Endodermal cell (in vitro differentiated cells): ENCODE data around the gene IGFN1. TPM values are rescaled to one million over a fixed set of nuclear protein-coding genes. Genes with fewer than 3 reads are reported as not detected.

Source experiments
- DNase-seq: peaks from one replicate; pipeline ENCODE4 v3.0.0-alpha.2; 2017
- H3K27ac ChIP-seq: 2 replicates; pipeline ENCODE4 v1.5.1; 2013; ENCODE audit warnings: mild to moderate bottlenecking, low read depth, low read length, moderate library complexity
- H3K27me3 ChIP-seq: 2 replicates; pipeline ENCODE4 v1.6.1; 2013; ENCODE audit warnings: mild to moderate bottlenecking, low read length, moderate library complexity; ENCODE audit not compliant: insufficient read depth, control insufficient read depth, poor library complexity, severe bottlenecking
- H3K36me3 ChIP-seq: 2 replicates; pipeline ENCODE4 v1.7.0; 2013; ENCODE audit warnings: mild to moderate bottlenecking, low read length, moderate library complexity; ENCODE audit not compliant: control insufficient read depth, insufficient read depth
- H3K4me1 ChIP-seq: one replicate; pipeline ENCODE4 v1.7.0; 2013; ENCODE audit warnings: low read length; ENCODE audit not compliant: control insufficient read depth, insufficient read depth
- H3K4me3 ChIP-seq: 2 replicates; pipeline ENCODE4 v1.5.1; 2013; ENCODE audit warnings: mild to moderate bottlenecking, low read length, moderate library complexity
- H3K9ac ChIP-seq: 2 replicates; pipeline ENCODE4 v1.6.1; 2013; ENCODE audit warnings: mild to moderate bottlenecking, low read length, moderate library complexity; ENCODE audit not compliant: poor library complexity, severe bottlenecking; ENCODE audit errors: extremely low read depth
- H3K9me3 ChIP-seq: 2 replicates; pipeline ENCODE4 v1.6.1; 2013; ENCODE audit warnings: mild to moderate bottlenecking, low read length, moderate library complexity; ENCODE audit not compliant: control insufficient read depth
- H3K27ac Mint-ChIP-seq: 2 replicates; pipeline ENCODE4 v1.8.0; 2020; ENCODE audit warnings: mixed read lengths
- H3K27me3 Mint-ChIP-seq: 2 replicates; pipeline ENCODE4 v1.8.0; 2021; ENCODE audit warnings: mild to moderate bottlenecking, mixed read lengths; ENCODE audit not compliant: insufficient read depth
- H3K36me3 Mint-ChIP-seq: 2 replicates; pipeline ENCODE4 v1.8.0; 2020; ENCODE audit warnings: low read depth, mixed read lengths
- H3K4me1 Mint-ChIP-seq: 2 replicates; pipeline ENCODE4 v1.8.0; 2020; ENCODE audit warnings: mixed read lengths
- H3K4me3 Mint-ChIP-seq: 2 replicates; pipeline ENCODE4 v1.8.0; 2020; ENCODE audit warnings: mild to moderate bottlenecking, moderate library complexity, mixed read lengths
- H3K9me3 Mint-ChIP-seq: 2 replicates; pipeline ENCODE4 v1.8.0; 2020; ENCODE audit warnings: mild to moderate bottlenecking, mixed read lengths
- CTCF ChIP-seq: fragments of 200-600 bp; sonication (generic); conservative IDR thresholded peaks from 2 replicates; pipeline ENCODE4 v1.5.0; 2021; ENCODE audit warnings: antibody characterized with exemption, mild to moderate bottlenecking
- WGBS, 2 experiments: methylation state at CpG; one replicate each; pipeline versions ENCODE4 v1.1.5 to v1.1.7; 2013; ENCODE audit warnings: missing lambda C conversion rate in 2 of 2, mixed read lengths in 1 of 2; ENCODE audit not compliant: insufficient coverage in 1 of 2, insufficient read length in 1 of 2; 5-methylcytosine and 5-hydroxymethylcytosine counted together
- long read RNA-seq, 4 experiments: library from polyadenylated mRNA in 2 of 4; library from RNA in 1 of 4; library from capped mRNA in 1 of 4; stranded (forward) in 3 of 4; unstranded in 1 of 4; transcript quantifications; one replicate each; pipeline ENCODE4 v2.0.0, GENCODE V29; 2020 to 2021; ENCODE audit warnings: inconsistent platforms in 1 of 4
- polyA plus RNA-seq, 2 experiments: library from polyadenylated mRNA; stranded (reverse); fragments of 50-300 nt; gene quantifications; one replicate each; pipeline ENCODE4 v1.2.3, GENCODE V29; 2013
- total RNA-seq, 2 donors: library from RNA; stranded (reverse); fragmentation: NEBNext Ultra II Directional in 1 of 2; extraction: Animal tissue kit (Norgen Biotek cat#: 25700) in 1 of 2; gene quantifications; 2 replicates in 1 of 2; 3 replicates in 1 of 2; pipeline ENCODE4 v1.2.1, GENCODE V29; 2021

Gene IGFN1
- total RNA-seq = not detected
- polyA plus RNA-seq (2013, experiment 1 of 2) = 0.18 TPM
- not detected for polyA plus RNA-seq (2013, experiment 2 of 2)
- long read RNA-seq, experiment 1 = 0 reads
- long read RNA-seq, experiment 2 = 0 reads
- long read RNA-seq, experiment 3 = 0 reads
- long read RNA-seq, experiment 4 = 0 reads

- TF ChIP-seq CTCF = no peak
- 66 to 72% methylated on average over 7 to 9 of the region's 9 CpGs for WGBS, 2 experiments
- H3K27ac ChIP-seq = no peak within 1 kb of the TSS
These were observed at the start of gene IGFN1 for GRCh38 chr1:201190624-201191051. Gene IGFN1 (plus strand): TSS chr1:201190824. CDS start chr1:201193294, 2,470 bp downstream.

GRCh38 chr1:201140941-201141260 lies 49.7 kb upstream of the IGFN1 start:
- WGBS, 2 experiments = 95 to 97% methylated on average over 7 to 8 of the region's 8 CpGs
- no peak for TF ChIP-seq CTCF
- no peak for DNase-seq
- no peak overlapping the region for H3K9ac ChIP-seq
- H3K9me3 ChIP-seq = no peaks in the 10 kb centered on the region
- H3K27me3 ChIP-seq = no peaks in the 10 kb centered on the region
- H3K36me3 ChIP-seq = peaks cover 93% of the 10 kb centered on the region
- Mint-ChIP-seq H3K9me3 (no peaks in the 10 kb centered on the region), H3K4me1 (peaks cover 9% of the 10 kb centered on the region), H3K4me3 (no peak overlapping the region), H3K27ac (peak overlapping the region; percentile 87), H3K27me3 (no peaks in the 10 kb centered on the region), H3K36me3 (peaks cover 80% of the 10 kb centered on the region)
- no peak overlapping the region for H3K4me3 ChIP-seq
- no peak overlapping the region for H3K27ac ChIP-seq
- no peaks in the 10 kb centered on the region for H3K4me1 ChIP-seq

More at GRCh38 chr1:201190624-201191051, at the start of gene IGFN1:
- peaks cover 17% of the 10 kb centered on the region for H3K27me3 Mint-ChIP-seq
- H3K9me3 ChIP-seq = no peaks in the 10 kb centered on the region
- peaks cover 9% of the 10 kb centered on the region for H3K27me3 ChIP-seq
- peaks cover 15% of the 10 kb centered on the region for H3K4me1 Mint-ChIP-seq
- H3K9ac ChIP-seq = no peak within 1 kb of the TSS
- no peaks in the 10 kb centered on the region for H3K4me1 ChIP-seq
- H3K36me3 ChIP-seq = no peaks in the 10 kb centered on the region
- H3K4me3 Mint-ChIP-seq = no peak within 1 kb of the TSS
- no peak within 1 kb of the TSS for H3K4me3 ChIP-seq
- no peaks in the 10 kb centered on the region for H3K36me3 Mint-ChIP-seq
- no peaks in the 10 kb centered on the region for H3K9me3 Mint-ChIP-seq
- DNase-seq = peak; percentile 78
- H3K27ac Mint-ChIP-seq = no peak within 1 kb of the TSS

- H3K4me1 ChIP-seq = no peaks in the 10 kb centered on the region
- H3K4me3 ChIP-seq = no peak overlapping the region
- DNase-seq = no peak
- peaks cover 93% of the 10 kb centered on the region for H3K36me3 ChIP-seq
- H3K9ac ChIP-seq = no peak overlapping the region
- H3K27me3 ChIP-seq = no peaks in the 10 kb centered on the region
- Mint-ChIP-seq H3K9me3 (no peaks in the 10 kb centered on the region), H3K4me3 (no peak overlapping the region), H3K27me3 (no peaks in the 10 kb centered on the region), H3K4me1 (peaks cover 9% of the 10 kb centered on the region), H3K27ac (no peak overlapping the region), H3K36me3 (peaks cover 80% of the 10 kb centered on the region)
- H3K27ac ChIP-seq = no peak overlapping the region
- no peak for TF ChIP-seq CTCF
- WGBS, 2 experiments = 90 to 97% methylated on average over 4 to 5 of the region's 5 CpGs
- no peaks in the 10 kb centered on the region for H3K9me3 ChIP-seq
These were observed 49.2 kb upstream of the IGFN1 start for GRCh38 chr1:201141418-201141817.
